Glutamatergic neuron (in vitro differentiated cells): ENCODE results near the gene NAA11. TPM values are rescaled to one million over a fixed set of nuclear protein-coding genes. Genes with fewer than 3 reads are reported as not detected.

Experiments
- DNase-seq: peaks from one replicate; pipeline ENCODE4 v3.0.0; 2022
- H3K27ac Mint-ChIP-seq: one replicate; pipeline ENCODE4 v1.8.0; 2020; ENCODE audit warnings: mild to moderate bottlenecking, mixed read lengths, inconsistent platforms; ENCODE audit not compliant: unreplicated experiment
- H3K27me3 Mint-ChIP-seq: one replicate; pipeline ENCODE4 v1.8.0; 2020; ENCODE audit warnings: mild to moderate bottlenecking, moderate library complexity, mixed read lengths, inconsistent platforms; ENCODE audit not compliant: unreplicated experiment
- H3K36me3 Mint-ChIP-seq: one replicate; pipeline ENCODE4 v1.8.0; 2020; ENCODE audit warnings: mild to moderate bottlenecking, mixed read lengths, inconsistent platforms; ENCODE audit not compliant: unreplicated experiment
- H3K4me1 Mint-ChIP-seq: one replicate; pipeline ENCODE4 v1.8.0; 2020; ENCODE audit warnings: mild to moderate bottlenecking, low read depth, mixed read lengths, inconsistent platforms; ENCODE audit not compliant: unreplicated experiment
- H3K4me3 Mint-ChIP-seq: one replicate; pipeline ENCODE4 v1.8.0; 2020; ENCODE audit warnings: mild to moderate bottlenecking, mixed read lengths, inconsistent platforms; ENCODE audit not compliant: unreplicated experiment
- H3K9me3 Mint-ChIP-seq: one replicate; pipeline ENCODE4 v1.8.0; 2020; ENCODE audit warnings: mild to moderate bottlenecking, moderate library complexity, mixed read lengths, inconsistent platforms; ENCODE audit not compliant: unreplicated experiment
- total RNA-seq: library from RNA; stranded (reverse); fragmentation: NEBNext Ultra II Directional; extraction: Animal tissue kit (Norgen Biotek cat#: 25700); gene quantifications from one replicate; pipeline ENCODE4 v1.2.1, GENCODE V29; 2021; ENCODE audit not compliant: unreplicated experiment
- TF ChIP-seq, protein P1 (sequence below): fragments of 200-600 bp; sonication (generic); IDR thresholded peaks from one replicate; pipeline ENCODE4 v1.5.0; 2021; ENCODE audit not compliant: partially characterized antibody, unreplicated experiment

Gene NAA11
- total RNA-seq, 1 donor from 2014 or later: not detected

DNA sequence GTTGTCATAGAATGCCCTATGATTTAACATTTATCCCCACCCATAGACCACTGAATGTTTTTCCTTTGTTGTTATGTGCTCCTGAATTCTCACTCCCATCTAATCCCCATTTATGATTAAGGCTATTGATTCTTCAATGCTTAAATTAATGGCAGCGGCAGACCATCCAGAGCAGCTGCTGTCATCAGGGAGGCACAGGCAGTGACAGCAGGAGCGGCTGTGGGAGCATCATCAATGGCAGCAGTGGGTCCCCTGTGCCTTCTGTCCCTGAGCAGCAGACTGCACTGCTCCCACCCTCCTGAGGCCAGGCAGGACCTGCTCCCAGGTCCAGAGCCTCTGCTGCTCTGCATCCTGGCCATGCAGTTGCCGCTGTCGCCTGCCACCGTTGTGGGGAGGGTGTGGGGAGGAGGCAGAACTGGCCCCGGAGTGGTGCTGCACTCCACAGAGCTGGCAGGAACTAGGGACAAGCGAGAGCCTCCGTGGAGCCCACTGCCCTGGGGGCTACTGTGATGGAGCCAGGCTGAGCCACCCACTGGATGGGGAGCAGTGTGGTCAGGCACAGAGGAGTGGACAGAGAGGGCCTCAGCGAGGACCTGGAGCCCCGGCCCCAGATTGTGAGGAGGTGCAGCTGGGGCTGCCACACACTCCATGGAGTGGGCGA, 29.0 kb downstream of the NAA11 start:
- Mint-ChIP-seq H3K27ac (peak overlapping the region; percentile 89), H3K9me3 (peaks cover 7% of the 10 kb centered on the region), H3K4me3 (no peak overlapping the region), H3K36me3 (peaks cover 5% of the 10 kb centered on the region), H3K27me3 (peaks cover 4% of the 10 kb centered on the region), H3K4me1 (peaks cover 10% of the 10 kb centered on the region)
- DNase-seq: peak; percentile 65
- TF ChIP-seq, protein P1, sequence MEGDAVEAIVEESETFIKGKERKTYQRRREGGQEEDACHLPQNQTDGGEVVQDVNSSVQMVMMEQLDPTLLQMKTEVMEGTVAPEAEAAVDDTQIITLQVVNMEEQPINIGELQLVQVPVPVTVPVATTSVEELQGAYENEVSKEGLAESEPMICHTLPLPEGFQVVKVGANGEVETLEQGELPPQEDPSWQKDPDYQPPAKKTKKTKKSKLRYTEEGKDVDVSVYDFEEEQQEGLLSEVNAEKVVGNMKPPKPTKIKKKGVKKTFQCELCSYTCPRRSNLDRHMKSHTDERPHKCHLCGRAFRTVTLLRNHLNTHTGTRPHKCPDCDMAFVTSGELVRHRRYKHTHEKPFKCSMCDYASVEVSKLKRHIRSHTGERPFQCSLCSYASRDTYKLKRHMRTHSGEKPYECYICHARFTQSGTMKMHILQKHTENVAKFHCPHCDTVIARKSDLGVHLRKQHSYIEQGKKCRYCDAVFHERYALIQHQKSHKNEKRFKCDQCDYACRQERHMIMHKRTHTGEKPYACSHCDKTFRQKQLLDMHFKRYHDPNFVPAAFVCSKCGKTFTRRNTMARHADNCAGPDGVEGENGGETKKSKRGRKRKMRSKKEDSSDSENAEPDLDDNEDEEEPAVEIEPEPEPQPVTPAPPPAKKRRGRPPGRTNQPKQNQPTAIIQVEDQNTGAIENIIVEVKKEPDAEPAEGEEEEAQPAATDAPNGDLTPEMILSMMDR: no peak

DNA sequence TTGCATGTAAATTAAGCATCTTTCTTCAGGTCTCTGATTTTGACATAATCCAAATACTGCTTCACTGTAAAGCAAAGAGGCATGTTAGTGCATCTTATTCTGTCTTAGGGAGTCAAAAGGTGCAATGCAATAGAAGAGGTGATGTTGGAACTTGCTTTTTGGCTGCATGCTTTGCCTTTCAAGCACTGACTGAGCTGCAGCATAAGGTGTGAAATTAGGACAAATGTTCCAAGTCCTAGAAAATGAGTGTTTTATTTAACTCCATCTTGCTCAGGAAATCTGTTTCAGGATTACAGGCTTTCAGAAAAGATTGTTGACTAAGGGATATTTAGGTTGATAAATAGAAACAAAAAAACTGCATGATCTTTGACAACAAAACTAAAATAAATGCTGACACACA, 30.8 kb downstream of the NAA11 start:
- TF ChIP-seq, protein P1: no peak
- H3K36me3 Mint-ChIP-seq: peaks cover 5% of the 10 kb centered on the region
- no peak for DNase-seq

DNA sequence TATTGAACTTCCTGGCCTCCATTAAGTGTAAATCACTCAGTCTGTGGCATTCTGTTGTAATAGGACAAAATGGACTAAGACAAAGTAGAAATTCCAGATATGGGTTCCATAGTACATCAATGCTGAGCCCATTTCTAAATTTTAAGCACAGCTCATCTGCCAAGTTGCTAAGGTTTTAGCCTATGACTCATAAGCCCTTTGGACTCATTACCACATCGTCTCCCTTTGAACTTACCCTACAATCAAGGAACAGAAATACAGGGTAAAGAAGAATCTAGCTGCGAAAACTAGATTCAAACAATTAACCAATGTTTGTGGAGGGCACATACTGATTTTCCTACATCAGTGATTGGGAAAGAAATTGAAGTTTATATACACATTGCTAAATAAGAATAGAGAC, 31.8 kb downstream of the NAA11 start:
- DNase-seq: no peak
- Mint-ChIP-seq H3K36me3 (peaks cover 5% of the 10 kb centered on the region), H3K27me3 (peaks cover 7% of the 10 kb centered on the region), H3K27ac (no peak overlapping the region), H3K9me3 (peaks cover 9% of the 10 kb centered on the region), H3K4me1 (peaks cover 10% of the 10 kb centered on the region), H3K4me3 (no peak overlapping the region)
- TF ChIP-seq, protein P1: no peak

More for the DNA sequence above, 30.8 kb downstream of the NAA11 start:
- H3K4me1 Mint-ChIP-seq: peaks cover 10% of the 10 kb centered on the region
- H3K9me3 Mint-ChIP-seq: peaks cover 9% of the 10 kb centered on the region
- no peak overlapping the region for H3K27ac Mint-ChIP-seq
- H3K27me3 Mint-ChIP-seq: peaks cover 7% of the 10 kb centered on the region
- H3K4me3 Mint-ChIP-seq: no peak overlapping the region

DNA sequence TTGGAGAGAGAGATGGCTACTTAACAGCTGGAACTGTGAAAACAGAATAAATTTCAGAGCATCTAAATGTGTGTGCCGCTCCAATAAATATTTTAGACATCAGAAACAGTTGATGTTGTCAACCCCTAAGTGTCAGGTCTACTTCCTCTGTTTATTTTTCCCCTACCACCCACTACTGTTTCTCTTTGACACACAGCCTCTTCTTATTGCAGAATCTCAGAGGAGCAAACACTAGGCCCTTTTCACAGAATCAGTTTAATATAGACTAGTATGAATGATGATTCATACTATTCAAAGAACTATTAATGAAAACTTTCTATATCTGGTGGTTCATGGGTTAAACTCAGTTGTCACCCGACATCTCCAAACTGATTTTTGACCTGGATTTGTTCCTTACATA, 33.9 kb downstream of the NAA11 start:
- H3K9me3 Mint-ChIP-seq: peaks cover 9% of the 10 kb centered on the region
- H3K27me3 Mint-ChIP-seq: peaks cover 7% of the 10 kb centered on the region
- DNase-seq: no peak

DNA sequence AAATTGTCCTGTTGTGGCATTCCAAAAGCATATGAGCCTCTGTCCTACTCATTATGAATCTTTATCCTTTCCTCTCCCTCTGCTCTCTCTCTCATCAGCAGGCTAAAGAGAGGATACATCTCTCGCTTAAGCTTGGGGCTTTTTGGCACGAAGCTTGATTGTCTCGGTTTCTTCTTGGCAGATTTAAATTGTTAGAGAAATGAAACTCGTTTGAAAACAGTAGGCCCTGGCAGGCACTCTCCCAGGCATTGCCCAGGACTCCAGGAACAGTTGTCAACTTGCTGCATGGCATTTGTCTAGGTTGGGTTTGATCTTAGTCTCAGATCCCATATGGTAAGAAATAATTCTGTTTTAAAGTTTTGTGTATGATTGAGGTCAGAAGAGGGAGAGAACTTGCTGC, 35.5 kb downstream of the NAA11 start:
- peaks cover 3% of the 10 kb centered on the region for H3K27me3 Mint-ChIP-seq
- no peaks in the 10 kb centered on the region for H3K36me3 Mint-ChIP-seq
- peaks cover 14% of the 10 kb centered on the region for H3K4me1 Mint-ChIP-seq
- DNase-seq: no peak
- H3K4me3 Mint-ChIP-seq: no peak overlapping the region
- TF ChIP-seq, protein P1: no peak
- no peak overlapping the region for H3K27ac Mint-ChIP-seq
- peaks cover 2% of the 10 kb centered on the region for H3K9me3 Mint-ChIP-seq

More for the DNA sequence above, 33.9 kb downstream of the NAA11 start:
- TF ChIP-seq, protein P1: no peak
- Mint-ChIP-seq H3K27ac (no peak overlapping the region), H3K4me1 (peaks cover 19% of the 10 kb centered on the region), H3K4me3 (no peak overlapping the region), H3K36me3 (peaks cover 5% of the 10 kb centered on the region)
